GM12878 (cell line): Measurements from ENCODE around the gene H2AZ1. TPM values are rescaled to one million over a fixed set of nuclear protein-coding genes. Genes with fewer than 3 reads are reported as not detected.
A peak's percentile ranks its signal among the peaks of the same experiment; 100 is the strongest.

Experiments
- ATAC-seq: fragments of 200-7000 bp; cut with Tn5 transposase; 3 replicates; pipeline ENCODE4 v1.9.1; 2020; ENCODE audit warnings: mild to moderate bottlenecking, moderate library complexity
- BruUV-seq: library from RNA; stranded (reverse); fragments of 400-500 nt; replicated peaks from 2 replicates; lab custom pipeline; 2021; lab: Mats Ljungman, UMichigan
- CTCF ChIA-PET: fragments of 300-600 bp; sonication (Branson Sonifier 250); formaldehyde crosslinking; extraction: SDS; loops from one replicate; lab custom pipeline; 2021; ENCODE audit warnings: inconsistent platforms; lab: Yijun Ruan, JAX
- POLR2A ChIA-PET: fragments of 350-600 bp; formaldehyde crosslinking; extraction: SDS; loops from one replicate; lab custom pipeline; 2021; ENCODE audit warnings: inconsistent platforms; lab: Charles Lee
- RAD21 ChIA-PET: fragments of 300-600 bp; sonication (Branson Sonifier 250); formaldehyde crosslinking; loops from one replicate; lab custom pipeline; 2023; ENCODE audit warnings: antibody characterized with exemption; ENCODE audit not compliant: unreplicated experiment; lab: Charles Lee
- SMC1A ChIA-PET: fragments of 300-600 bp; sonication (Branson Sonifier 250); formaldehyde crosslinking; loops from one replicate; lab custom pipeline; 2023; ENCODE audit not compliant: unreplicated experiment, uncharacterized antibody; lab: Charles Lee
- DNase-seq: peaks from one replicate; pipeline ENCODE4 v3.0.0-alpha.2; 2011; ENCODE audit warnings: low read depth, low spot score
- FAIRE-seq: peaks from 3 replicates; lab custom pipeline; 2011; peaks lifted over from hg19 to GRCh38; lab: Jason Lieb, UNC
- H2AFZ ChIP-seq: 2 replicates; pipeline ENCODE4 v1.6.0; 2011; ENCODE audit warnings: low read depth, low read length, control low read depth; ENCODE audit not compliant: control insufficient read depth
- H3K27ac ChIP-seq: 2 replicates; pipeline ENCODE4 v1.5.1; 2011; ENCODE audit warnings: control low read depth; ENCODE audit not compliant: control insufficient read depth, insufficient read depth
- H3K27me3 ChIP-seq, 2 experiments: replicated peaks in 1 of 2; 2 replicates each; pipeline versions ENCODE4 v1.6.0 to v1.6.1; 2011; ENCODE audit warnings: low read length in 1 of 2; ENCODE audit not compliant: control insufficient read depth in 2 of 2, insufficient read depth in 2 of 2
- H3K36me3 ChIP-seq, 2 experiments: 2 replicates each; pipeline ENCODE4 v1.5.1; 2011; ENCODE audit warnings: low read length in 1 of 2; ENCODE audit not compliant: control insufficient read depth in 2 of 2, insufficient read depth in 2 of 2
- H3K4me1 ChIP-seq: 2 replicates; pipeline ENCODE4 v1.6.1; 2011; ENCODE audit warnings: mild to moderate bottlenecking, low read length, moderate library complexity, mixed read lengths; ENCODE audit not compliant: control insufficient read depth, insufficient read depth
- H3K4me2 ChIP-seq: 2 replicates; pipeline ENCODE4 v1.6.0; 2011; ENCODE audit warnings: control low read depth; ENCODE audit not compliant: control insufficient read depth, insufficient read depth
- H3K4me3 ChIP-seq: fragments of 200-600 bp; sonication (generic); 2 replicates; pipeline ENCODE4 v1.5.1; 2016
- H3K79me2 ChIP-seq: 2 replicates; pipeline ENCODE4 v1.6.0; 2011; ENCODE audit warnings: low read length; ENCODE audit not compliant: control insufficient read depth, insufficient read depth
- H3K9ac ChIP-seq: 2 replicates; pipeline ENCODE4 v1.8.0; 2011; ENCODE audit warnings: low read length, control low read depth, mixed read lengths; ENCODE audit not compliant: control insufficient read depth, insufficient read depth
- H3K9me3 ChIP-seq: replicated peaks from 3 replicates; pipeline ENCODE4 v1.5.1; 2011; ENCODE audit warnings: mild to moderate bottlenecking, low read length; ENCODE audit not compliant: control insufficient read depth, insufficient read depth
- H4K20me1 ChIP-seq: 2 replicates; pipeline ENCODE4 v1.6.0; 2011; ENCODE audit not compliant: control insufficient read depth, insufficient read depth
- ATF2 ChIP-seq: IDR thresholded peaks from 2 replicates; pipeline ENCODE4 v1.6.1; 2012; ENCODE audit warnings: low read length, inconsistent platforms
- BRCA1 ChIP-seq: IDR thresholded peaks from 2 replicates; pipeline ENCODE4 v1.6.1; 2011; ENCODE audit warnings: low read depth, low read length, improper control_type of control experiment
- ETV6 ChIP-seq, 2 experiments: fragments of 450-650 bp in 1 of 2; IDR thresholded peaks in 1 of 2; conservative IDR thresholded peaks in 1 of 2; 2 replicates each; pipeline ENCODE4 v1.6.1; 2014; ENCODE audit warnings: antibody characterized with exemption in 1 of 2, borderline replicate concordance in 1 of 2, low read depth in 1 of 2, mild to moderate bottlenecking in 1 of 2, moderate library complexity in 1 of 2
- HDAC6 ChIP-seq: fragments of 200-600 bp; sonication (generic); IDR thresholded peaks from one replicate; pipeline ENCODE4 v1.8.0; 2017; ENCODE audit warnings: antibody characterized with exemption; ENCODE audit not compliant: unreplicated experiment
- KAT2A ChIP-seq: conservative IDR thresholded peaks from 2 replicates; pipeline ENCODE4 v1.6.1; 2011; ENCODE audit warnings: low read depth, low read length; ENCODE audit not compliant: control insufficient read depth
- KDM1A ChIP-seq: fragments of 200-600 bp; sonication (generic); IDR thresholded peaks from 2 replicates; pipeline ENCODE4 v1.6.1; 2016; ENCODE audit warnings: borderline replicate concordance
- MTA3 ChIP-seq: IDR thresholded peaks from 2 replicates; pipeline ENCODE4 v1.6.1; 2012; ENCODE audit warnings: low read length, inconsistent platforms, borderline replicate concordance
- NFIC ChIP-seq: IDR thresholded peaks from 2 replicates; pipeline ENCODE4 v1.6.1; 2012; ENCODE audit warnings: low read depth, mild to moderate bottlenecking, inconsistent platforms, low read length, moderate library complexity
- POLR2AphosphoS5 ChIP-seq: IDR thresholded peaks from 2 replicates; pipeline ENCODE4 v1.6.1; 2011; ENCODE audit warnings: mild to moderate bottlenecking, low read length, inconsistent platforms
- ZBED1 ChIP-seq: IDR thresholded peaks from 2 replicates; pipeline ENCODE4 v1.6.1; 2016; ENCODE audit warnings: borderline replicate concordance
- WGBS: methylation state at CpG from one replicate; pipeline ENCODE4 v1.1.6; 2016; ENCODE audit warnings: low lambda C conversion rate; ENCODE audit not compliant: insufficient replicate concordance, insufficient coverage; ENCODE audit errors: missing lambda C conversion rate; 5-methylcytosine and 5-hydroxymethylcytosine counted together
- in situ Hi-C: fragments of 300-500 bp; cut with MboI; formaldehyde crosslinking; loops from 9 replicates; pipeline ENCODE4 v1.14.3; 2018; ENCODE audit warnings: mixed read lengths
- intact Hi-C: fragments of 100-400 bp; cut with micrococcal nuclease; formaldehyde crosslinking; loops from one replicate; pipeline ENCODE4 v1.14.2; 2022; ENCODE audit not compliant: unreplicated experiment
- polyA plus RNA-seq, 11 experiments: library from polyadenylated mRNA; depleted of rRNA in 4 of 11; unstranded in 6 of 11; stranded (reverse) in 5 of 11; fragments of >200 nt; fragmentation: Nextera tagmentation in 4 of 11; fragmentation: Illumina TruSeq in 1 of 11; extraction: Ambion mirVana in 4 of 11; extraction: Trizol in 1 of 11; gene quantifications; 1 replicate in 1 of 11; 2 replicates in 10 of 11; pipeline versions ENCODE4 v1.2.1 to v1.2.3, GENCODE V29; 2011 to 2016; ENCODE audit warnings: inconsistent platforms in 2 of 11, missing spikeins in 2 of 11, low read depth in 1 of 11
- total RNA-seq, 4 experiments: library from RNA; depleted of rRNA in 3 of 4; stranded (reverse); fragments of >200 nt in 3 of 4; fragmentation: Illumina TruSeq in 1 of 4; extraction: Trizol in 1 of 4; gene quantifications; 2 replicates each; pipeline versions ENCODE4 v1.2.1 to v1.2.3, GENCODE V29; 2013 to 2021
- TF ChIP-seq, protein P1 (sequence below): fragments of 450-650 bp; IDR thresholded peaks from 2 replicates; pipeline ENCODE4 v1.6.1; 2016; ENCODE audit warnings: mild to moderate bottlenecking, moderate library complexity, borderline replicate concordance

The H2AZ1 gene
- total and polyA plus RNA-seq, 10 of the 15 experiments (the other 5 are each of a cell fraction or from before 2014, with no cell fraction given) = 652 to 4,800 (median 898) TPM

- SMC1A ChIA-PET = interaction anchor here (0.6 to 4.6 kb wide), 23 partner anchors 7 to 383 kb away, joined by 3 to 42 read pairs (median 5); partner anchors contain the start of genes DAPP1, LAMTOR3 and TRMT10A
- CTCF ChIA-PET = interaction anchor here (0.6 to 5.0 kb wide), 11 partner anchors 12 to 1073 kb away, joined by 3 to 106 read pairs (median 7); partner anchors contain the start of genes DAPP1 and LAMTOR3
- TF ChIP-seq BRCA1 (no peak), KAT2A (no peak), KDM1A (no peak), MTA3 (0 out of 2 replicates have a peak, but pooled peaks have one; percentile 27), NFIC (peak; percentile 54; the same call in 1 of the 2 replicates), POLR2AphosphoS5 (peak; percentile 31; the same call in 1 of the 2 replicates), ATF2 (0 out of 2 replicates have a peak, but pooled peaks have one; percentile 27), ZBED1 (0 out of 2 replicates have a peak, but pooled peaks have one; percentile 11), ETV6 (conservative IDR thresholded peaks at IDR 0.05 in 1 of 2, IDR thresholded peaks at IDR 0.05 in 1 of 2; ENCODE audit: borderline replicate concordance in 1 of 2, low read depth in 1 of 2) (no peak), HDAC6 (peak; percentile 8)
- TF ChIP-seq, protein P1, sequence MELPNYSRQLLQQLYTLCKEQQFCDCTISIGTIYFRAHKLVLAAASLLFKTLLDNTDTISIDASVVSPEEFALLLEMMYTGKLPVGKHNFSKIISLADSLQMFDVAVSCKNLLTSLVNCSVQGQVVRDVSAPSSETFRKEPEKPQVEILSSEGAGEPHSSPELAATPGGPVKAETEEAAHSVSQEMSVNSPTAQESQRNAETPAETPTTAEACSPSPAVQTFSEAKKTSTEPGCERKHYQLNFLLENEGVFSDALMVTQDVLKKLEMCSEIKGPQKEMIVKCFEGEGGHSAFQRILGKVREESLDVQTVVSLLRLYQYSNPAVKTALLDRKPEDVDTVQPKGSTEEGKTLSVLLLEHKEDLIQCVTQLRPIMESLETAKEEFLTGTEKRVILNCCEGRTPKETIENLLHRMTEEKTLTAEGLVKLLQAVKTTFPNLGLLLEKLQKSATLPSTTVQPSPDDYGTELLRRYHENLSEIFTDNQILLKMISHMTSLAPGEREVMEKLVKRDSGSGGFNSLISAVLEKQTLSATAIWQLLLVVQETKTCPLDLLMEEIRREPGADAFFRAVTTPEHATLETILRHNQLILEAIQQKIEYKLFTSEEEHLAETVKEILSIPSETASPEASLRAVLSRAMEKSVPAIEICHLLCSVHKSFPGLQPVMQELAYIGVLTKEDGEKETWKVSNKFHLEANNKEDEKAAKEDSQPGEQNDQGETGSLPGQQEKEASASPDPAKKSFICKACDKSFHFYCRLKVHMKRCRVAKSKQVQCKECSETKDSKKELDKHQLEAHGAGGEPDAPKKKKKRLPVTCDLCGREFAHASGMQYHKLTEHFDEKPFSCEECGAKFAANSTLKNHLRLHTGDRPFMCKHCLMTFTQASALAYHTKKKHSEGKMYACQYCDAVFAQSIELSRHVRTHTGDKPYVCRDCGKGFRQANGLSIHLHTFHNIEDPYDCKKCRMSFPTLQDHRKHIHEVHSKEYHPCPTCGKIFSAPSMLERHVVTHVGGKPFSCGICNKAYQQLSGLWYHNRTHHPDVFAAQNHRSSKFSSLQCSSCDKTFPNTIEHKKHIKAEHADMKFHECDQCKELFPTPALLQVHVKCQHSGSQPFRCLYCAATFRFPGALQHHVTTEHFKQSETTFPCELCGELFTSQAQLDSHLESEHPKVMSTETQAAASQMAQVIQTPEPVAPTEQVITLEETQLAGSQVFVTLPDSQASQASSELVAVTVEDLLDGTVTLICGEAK = 0 out of 2 replicates have a peak, but pooled peaks have one; percentile 4
- WGBS = 12% methylated on average over 8 of the region's 8 CpGs
- Histone ChIP-seq H3K27me3 (no peaks in the 10 kb centered on the region), H2AFZ (peak overlapping the region; percentile 73), H3K79me2 (peaks cover 76% of the 10 kb centered on the region), H3K4me3 (peak overlapping the region; percentile 80), H3K4me1 (peaks cover 12% of the 10 kb centered on the region; the same call in 1 of the 2 replicates), H3K9me3 (no peaks in the 10 kb centered on the region; the same call in 2 of the 3 replicates), H3K9ac (peak overlapping the region; percentile 77), H4K20me1 (no peaks in the 10 kb centered on the region), H3K27ac (peak overlapping the region; percentile 73), H3K4me2 (peak overlapping the region; percentile 80), H3K36me3 (peaks cover 0 to 7% of the 10 kb centered on the region in 2 experiments; a peak in 1 of 4 replicates)
- POLR2A ChIA-PET = interaction anchor here (0.6 to 5.1 kb wide), 14 partner anchors 7 to 951 kb away, joined by 3 to 27 read pairs (median 5); partner anchors contain the start of genes DAPP1, LAMTOR3, METAP1 and TRMT10A
- intact Hi-C loops (loop anchor here (5.0 kb wide), 1 partner anchor 1020 kb away; the partner anchor contains the start of gene EIF4E), in situ Hi-C loops (loop anchor here (5.0 to 25.0 kb wide), 3 partner anchors 125 to 860 kb away; partner anchors contain the start of genes ADH5 and TRMT10A)
- DNase-seq = no peak
- BruUV-seq = no TSS peak
- ATAC-seq = no peak
- RAD21 ChIA-PET = interaction anchor here (0.5 to 6.2 kb wide), 12 partner anchors 11 to 386 kb away, joined by 3 to 95 read pairs (median 6); partner anchors contain the start of genes DAPP1, LAMTOR3 and TRMT10A
- no peak for FAIRE-seq
Measured at GRCh38 chr4:99947190-99947578, 2.9 kb downstream of the H2AZ1 start.
